HG03103 (cell line): Measurements from ENCODE around the gene R3HDM4.
"Not testable (repeated sequence)": the region's sequence is repeated elsewhere in the genome, so short reads cannot be mapped to it uniquely, and the experiment has no call there.

Experiments
- ATAC-seq: cut with Tn5 transposase; IDR thresholded peaks from one replicate; pipeline ENCODE4 v1.9.1; 2021; ENCODE audit warnings: low read depth; ENCODE audit not compliant: unreplicated experiment

R3HDM4 gene

GRCh38 chr19:913080-913748 lies at the start of gene R3HDM4:
Gene R3HDM4, minus strand, starts transcription at chr19:913219. Its CDS starts 62 bp downstream, at chr19:913157.
- peak; percentile 57 for ATAC-seq

- ATAC-seq, result no peak
Measured at GRCh38 chr19:961866-962620, 49.0 kb upstream of the R3HDM4 start.

- ATAC-seq, result no peak
Measured at GRCh38 chr19:960601-960938, 47.6 kb upstream of the R3HDM4 start.

- ATAC-seq, result no peak
Measured at GRCh38 chr19:960020-960419, 47.0 kb upstream of the R3HDM4 start.

- no peak for ATAC-seq
Measured at GRCh38 chr19:958967-959855, 46.2 kb upstream of the R3HDM4 start.

GRCh38 chr19:957578-957977 lies 44.6 kb upstream of the R3HDM4 start:
- ATAC-seq, result not testable (repeated sequence)

DNA sequence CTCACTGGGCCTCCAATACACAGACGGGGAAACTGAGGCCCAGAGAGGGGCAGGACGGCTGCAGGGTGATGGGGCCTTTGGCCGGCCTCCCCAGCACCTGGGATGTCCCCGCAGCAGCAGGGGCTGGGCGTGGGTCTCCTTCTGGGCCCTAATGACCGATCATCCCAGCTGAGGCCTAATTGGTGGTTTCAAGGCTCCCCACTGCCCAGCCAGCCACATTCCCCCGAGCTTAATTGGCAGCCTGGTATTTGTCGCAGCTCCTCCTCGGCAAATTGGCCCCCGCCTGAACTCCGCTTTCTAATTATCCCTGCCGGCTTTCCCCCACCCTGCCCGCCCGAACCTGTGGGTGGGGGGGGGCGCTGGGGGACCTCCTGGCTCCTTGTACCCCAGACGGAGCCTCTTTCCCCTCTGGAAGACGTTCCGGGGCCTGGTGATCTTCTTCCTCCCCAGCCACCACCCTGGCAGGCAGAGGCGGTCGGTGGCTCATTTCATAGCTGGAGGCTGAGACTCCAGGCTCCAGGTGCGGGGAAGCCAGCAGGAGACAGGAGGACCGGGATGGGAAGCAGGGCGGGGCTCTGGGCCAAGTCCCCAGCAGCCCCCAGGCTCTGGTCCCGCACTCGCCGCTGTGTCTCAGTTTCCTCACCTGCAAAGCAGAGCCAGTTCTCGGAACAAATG lies 43.9 kb upstream of the R3HDM4 start:
- no peak for ATAC-seq

- no peak for ATAC-seq
Measured at GRCh38 chr19:955803-956765, 43.1 kb upstream of the R3HDM4 start.

DNA sequence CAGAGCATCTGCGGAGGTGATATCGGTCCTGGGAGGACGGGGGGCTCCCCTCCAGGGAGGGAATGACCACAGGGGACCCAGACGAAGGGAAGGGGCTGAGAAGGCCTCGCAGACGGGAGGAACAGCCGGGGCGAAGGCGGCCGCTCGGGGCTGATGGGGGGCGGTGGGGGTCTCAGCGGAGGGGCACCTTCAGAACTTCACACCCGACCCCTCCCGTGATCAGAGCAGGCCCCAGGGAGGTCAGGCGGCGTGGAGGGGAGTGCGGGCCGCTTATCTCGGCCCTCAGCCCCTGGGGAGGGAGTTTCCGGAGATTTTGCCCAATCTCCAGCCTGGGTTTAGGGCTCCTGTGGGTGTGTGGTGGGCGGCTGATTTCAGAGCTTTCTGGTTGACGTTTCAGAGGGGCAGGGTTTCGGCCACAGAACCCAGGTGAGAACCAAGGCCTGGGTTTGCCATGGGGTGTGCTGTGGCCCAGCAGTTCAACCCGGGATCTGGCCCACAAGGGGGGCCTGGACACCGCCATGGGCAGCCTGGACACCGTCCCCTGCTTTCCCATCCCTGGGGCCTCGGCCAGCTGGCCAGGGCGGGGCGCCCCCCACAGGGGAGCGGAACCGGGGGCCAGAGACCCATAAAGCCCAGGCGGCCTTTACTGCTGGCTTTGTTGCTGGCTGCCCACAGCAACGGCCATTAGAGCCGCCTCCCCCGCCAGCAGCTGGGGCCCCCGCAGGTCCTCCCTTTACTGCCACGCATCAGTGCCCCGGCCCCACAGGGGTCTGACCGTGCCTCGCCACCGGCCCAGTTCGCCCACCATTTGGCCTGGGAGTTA lies 41.9 kb upstream of the R3HDM4 start:
- ATAC-seq, result no peak

DNA sequence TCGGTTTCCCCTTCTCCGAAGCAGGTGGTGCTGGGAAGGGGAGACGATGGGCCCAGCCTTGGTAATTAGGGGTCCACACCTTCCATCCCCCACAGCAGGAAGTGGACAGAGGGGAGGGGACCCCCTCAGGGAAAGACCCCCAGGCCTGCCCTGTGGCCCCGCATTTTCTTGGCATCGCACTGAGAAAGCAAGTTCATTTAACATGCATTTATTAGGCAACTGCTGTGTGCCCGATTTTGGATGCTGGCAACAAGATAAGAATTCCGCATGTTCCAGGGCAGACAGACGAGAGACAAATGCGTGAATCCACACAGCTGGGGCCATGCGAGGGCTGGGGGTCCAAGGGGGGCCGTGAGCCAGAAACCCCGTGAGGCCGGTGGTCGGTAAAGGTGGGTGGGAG lies 41.3 kb upstream of the R3HDM4 start:
- ATAC-seq, result no peak

- ATAC-seq, result no peak
Measured at GRCh38 chr19:953445-954271, 40.6 kb upstream of the R3HDM4 start.

- ATAC-seq, result no peak
Measured at GRCh38 chr19:952680-953444, 39.8 kb upstream of the R3HDM4 start.

DNA sequence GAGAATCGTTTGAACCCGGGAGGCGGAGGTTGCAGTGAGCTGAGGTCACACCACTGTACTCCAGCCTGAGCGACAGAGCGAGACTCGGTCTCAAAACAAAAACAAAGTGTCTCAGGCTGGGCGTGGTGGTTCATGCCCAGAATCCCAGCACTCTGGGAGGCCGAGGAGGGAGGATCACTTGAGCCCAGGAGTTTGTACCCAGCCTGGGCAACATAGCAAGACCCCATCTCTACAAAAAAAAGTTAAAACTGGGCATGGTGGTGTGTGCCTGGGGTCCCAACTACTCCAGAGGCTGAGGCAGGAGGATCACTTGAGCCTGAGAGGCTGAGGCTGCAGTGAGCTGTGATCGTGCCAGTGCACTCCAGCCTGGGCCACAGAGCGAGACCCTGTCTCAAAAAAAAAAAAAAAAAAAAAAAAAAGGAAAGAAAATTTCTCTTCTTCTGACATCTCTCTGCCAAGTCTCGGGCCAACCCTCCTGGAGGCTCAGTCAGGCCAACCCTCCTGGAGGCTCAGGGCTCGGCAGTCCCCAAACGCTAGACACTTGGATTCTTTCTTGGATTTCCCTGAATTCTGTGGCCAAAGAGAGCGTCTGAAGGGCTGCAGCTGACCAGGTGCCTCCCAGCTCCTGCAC lies 39.1 kb upstream of the R3HDM4 start:
- no peak for ATAC-seq

DNA sequence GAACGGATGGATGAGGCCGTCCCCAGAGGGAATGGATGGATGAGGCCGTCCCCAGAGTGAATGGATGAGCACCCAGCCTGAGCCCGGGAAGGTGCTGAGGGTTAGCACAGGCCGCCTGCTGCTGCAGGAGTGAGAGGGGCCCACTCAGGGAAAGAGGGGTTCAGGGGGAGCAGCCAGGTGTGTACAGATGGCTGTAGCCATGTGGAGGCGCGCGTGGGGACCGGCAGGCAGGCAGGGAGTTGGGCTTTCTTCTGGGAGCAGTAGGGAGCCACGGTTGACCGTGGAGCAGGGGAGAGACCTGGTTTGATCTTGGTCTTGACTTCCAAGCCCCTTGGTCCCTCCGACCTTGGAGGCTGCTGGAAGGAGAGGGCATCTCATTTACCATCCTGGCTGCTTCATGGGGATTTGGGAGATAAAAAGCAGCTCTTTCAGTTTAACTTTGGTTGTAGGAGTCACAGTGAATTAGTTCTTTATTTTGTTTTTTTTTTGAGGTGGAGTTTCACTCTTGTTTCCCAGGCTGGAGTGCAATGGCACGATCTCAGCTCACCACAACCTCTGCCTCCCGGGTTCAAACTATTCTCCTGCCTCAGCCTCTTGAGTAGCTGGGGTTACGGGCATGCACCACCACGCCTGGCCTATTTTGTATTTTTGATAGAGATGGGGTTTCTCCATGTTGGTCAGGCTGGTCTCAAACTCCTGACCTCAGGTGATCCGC lies 37.5 kb upstream of the R3HDM4 start:
- no peak for ATAC-seq

DNA sequence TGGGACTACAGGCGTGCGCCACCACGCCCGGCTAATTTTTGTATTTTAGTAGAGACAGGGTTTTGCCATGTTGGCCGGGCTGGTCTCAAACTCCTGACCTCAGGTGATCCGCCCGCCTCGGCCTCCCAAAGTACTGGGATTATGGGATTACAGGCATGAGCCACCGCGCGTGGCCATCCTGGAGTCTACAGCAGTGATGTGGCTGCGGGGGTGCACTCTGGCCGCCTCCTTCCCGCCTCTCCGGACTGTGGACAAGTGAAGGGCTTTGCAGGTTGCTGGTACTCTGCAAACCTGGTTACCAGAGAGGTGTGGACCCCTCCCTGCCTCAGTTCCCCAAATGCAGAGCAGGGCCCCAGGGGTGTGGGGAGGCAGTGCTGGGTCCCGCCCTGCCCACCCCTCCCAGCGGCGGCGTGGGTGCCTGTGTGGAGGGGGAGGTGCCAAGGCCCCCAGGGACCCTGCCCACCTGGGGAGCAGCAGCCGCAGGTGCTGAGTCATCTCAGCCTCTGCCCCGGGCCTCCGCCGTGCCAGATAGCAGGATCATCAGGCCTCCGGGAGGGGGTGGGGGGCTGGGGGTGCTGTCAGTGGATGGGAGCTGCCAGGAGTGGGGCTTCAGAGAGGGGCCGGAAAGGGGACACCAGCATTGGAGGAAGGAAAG lies 36.0 kb upstream of the R3HDM4 start:
- no peak for ATAC-seq
